ENCODE results near the gene SNRPE. TPM values are rescaled to one million over a fixed set of nuclear protein-coding genes. Genes with fewer than 3 reads are reported as not detected.

The SNRPE gene
- total RNA-seq, 1 donor from 2014 or later, result 63.1 TPM

Other genes starting within 250 kb of the SNRPE start
- 87.1 TPM for gene ATP2B4, start 234.8 kb upstream of the SNRPE start, total RNA-seq
- 0.22 TPM for gene LAX1, start 96.4 kb upstream of the SNRPE start, total RNA-seq
- gene ZBED6, start 66.0 kb upstream of the SNRPE start, total RNA-seq, result 13.0 TPM
- 54.4 TPM for gene ZC3H11A, start 66.0 kb upstream of the SNRPE start, total RNA-seq
- gene SOX13, start 211.5 kb downstream of the SNRPE start, total RNA-seq, result 12.1 TPM

Data from Right ventricle myocardium inferior (tissue), 1 donor.